ENCODE measurements around the gene CIZ1. TPM values are rescaled to one million over a fixed set of nuclear protein-coding genes. Genes with fewer than 3 reads are reported as not detected.

Gene CIZ1
- total and polyA plus RNA-seq, 9 of the 15 experiments (the other 6 are each of a cell fraction or from before 2014, with no cell fraction given), result 6.6 to 329 (median 87.8) TPM

DNA sequence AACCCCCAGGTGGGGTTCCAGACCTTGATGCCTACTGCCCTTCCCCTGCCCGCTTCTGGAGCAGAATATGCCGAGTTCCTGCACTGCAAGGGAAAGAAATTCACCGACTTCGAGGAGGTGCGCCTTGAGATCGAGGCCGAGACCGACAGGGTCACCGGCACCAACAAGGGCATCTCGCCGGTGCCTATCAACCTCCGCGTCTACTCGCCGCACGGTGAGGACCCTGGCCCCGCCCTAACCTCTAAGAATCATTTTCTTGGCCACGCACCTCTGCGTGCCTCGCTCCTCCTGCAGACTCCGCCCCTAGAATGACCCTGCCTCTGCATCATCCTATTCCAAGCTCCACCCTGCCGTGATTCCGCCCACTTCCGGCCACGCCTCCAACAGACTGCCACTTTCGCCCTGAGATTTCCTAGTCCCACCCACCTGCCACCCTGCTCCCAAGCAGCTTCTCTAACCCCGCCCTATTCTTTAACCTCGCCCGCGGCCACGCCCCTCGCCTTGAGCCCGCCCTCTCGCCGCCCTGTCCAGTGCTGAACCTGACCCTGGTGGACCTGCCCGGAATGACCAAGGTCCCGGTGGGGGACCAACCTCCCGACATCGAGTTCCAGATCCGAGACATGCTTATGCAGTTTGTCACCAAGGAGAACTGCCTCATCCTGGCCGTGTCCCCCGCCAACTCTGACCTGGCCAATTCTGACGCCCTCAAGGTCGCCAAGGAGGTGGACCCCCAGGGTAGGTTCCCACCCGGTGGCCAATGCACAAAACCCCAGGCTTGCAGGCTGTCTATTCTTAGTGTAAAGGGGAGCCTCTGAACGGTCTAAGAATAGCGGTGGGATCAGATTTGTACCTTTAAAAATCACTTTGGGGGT is 27.4 kb upstream of the CIZ1 start (continued):
- TF ChIP-seq SMARCB1 (IDR thresholded peaks at IDR 0.05; ENCODE audit: insufficient read length, low read depth) (no peak), ZNF668 (CRISPR knock-in tag; IDR thresholded peaks at IDR 0.05) (peak; percentile 41; the same call in 1 of the 2 replicates), SMAD3 (CRISPR knock-in tag; conservative IDR thresholded peaks at IDR 0.05) (0 out of 2 replicates have a peak, but pooled peaks have one; percentile 13), ZNF75A (CRISPR knock-in tag; IDR thresholded peaks at IDR 0.05) (no peak), ZNF184 (CRISPR knock-in tag; IDR thresholded peaks at IDR 0.05) (no peak), LCOR (CRISPR knock-in tag; IDR thresholded peaks at IDR 0.05) (no peak), POLR2AphosphoS2 (IDR thresholded peaks at IDR 0.05; ENCODE audit: low read length) (no peak), ATF1 (CRISPR knock-in tag; IDR thresholded peaks at IDR 0.05) (no peak), ATF1 (tag; IDR thresholded peaks at IDR 0.05) (peak; percentile 94), TEAD1 (CRISPR knock-in tag; IDR thresholded peaks at IDR 0.05) (no peak), HLTF (IDR thresholded peaks at IDR 0.05) (no peak), MEF2D (tag; conservative IDR thresholded peaks at IDR 0.05; ENCODE audit: low read depth) (no peak), MYC (IDR thresholded peaks at IDR 0.05; ENCODE audit: low read depth, low read length) (peak; percentile 82), MYC (CRISPR knock-in tag; IDR thresholded peaks at IDR 0.05; ENCODE audit: borderline replicate concordance, low read depth) (0 out of 2 replicates have a peak, but pooled peaks have one; percentile 41), HNRNPL (IDR thresholded peaks at IDR 0.05; ENCODE audit: low read depth, low read length) (no peak), CREBBP (IDR thresholded peaks at IDR 0.05; ENCODE audit: low read depth, low read length) (no peak)
- TF ChIP-seq, protein P1, sequence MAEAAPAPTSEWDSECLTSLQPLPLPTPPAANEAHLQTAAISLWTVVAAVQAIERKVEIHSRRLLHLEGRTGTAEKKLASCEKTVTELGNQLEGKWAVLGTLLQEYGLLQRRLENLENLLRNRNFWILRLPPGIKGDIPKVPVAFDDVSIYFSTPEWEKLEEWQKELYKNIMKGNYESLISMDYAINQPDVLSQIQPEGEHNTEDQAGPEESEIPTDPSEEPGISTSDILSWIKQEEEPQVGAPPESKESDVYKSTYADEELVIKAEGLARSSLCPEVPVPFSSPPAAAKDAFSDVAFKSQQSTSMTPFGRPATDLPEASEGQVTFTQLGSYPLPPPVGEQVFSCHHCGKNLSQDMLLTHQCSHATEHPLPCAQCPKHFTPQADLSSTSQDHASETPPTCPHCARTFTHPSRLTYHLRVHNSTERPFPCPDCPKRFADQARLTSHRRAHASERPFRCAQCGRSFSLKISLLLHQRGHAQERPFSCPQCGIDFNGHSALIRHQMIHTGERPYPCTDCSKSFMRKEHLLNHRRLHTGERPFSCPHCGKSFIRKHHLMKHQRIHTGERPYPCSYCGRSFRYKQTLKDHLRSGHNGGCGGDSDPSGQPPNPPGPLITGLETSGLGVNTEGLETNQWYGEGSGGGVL (CRISPR knock-in tag; IDR thresholded peaks at IDR 0.05), result no peak
- TF ChIP-seq, protein P2, sequence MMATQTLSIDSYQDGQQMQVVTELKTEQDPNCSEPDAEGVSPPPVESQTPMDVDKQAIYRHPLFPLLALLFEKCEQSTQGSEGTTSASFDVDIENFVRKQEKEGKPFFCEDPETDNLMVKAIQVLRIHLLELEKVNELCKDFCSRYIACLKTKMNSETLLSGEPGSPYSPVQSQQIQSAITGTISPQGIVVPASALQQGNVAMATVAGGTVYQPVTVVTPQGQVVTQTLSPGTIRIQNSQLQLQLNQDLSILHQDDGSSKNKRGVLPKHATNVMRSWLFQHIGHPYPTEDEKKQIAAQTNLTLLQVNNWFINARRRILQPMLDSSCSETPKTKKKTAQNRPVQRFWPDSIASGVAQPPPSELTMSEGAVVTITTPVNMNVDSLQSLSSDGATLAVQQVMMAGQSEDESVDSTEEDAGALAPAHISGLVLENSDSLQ (IDR thresholded peaks at IDR 0.05), result no peak
- TF ChIP-seq, protein P3, sequence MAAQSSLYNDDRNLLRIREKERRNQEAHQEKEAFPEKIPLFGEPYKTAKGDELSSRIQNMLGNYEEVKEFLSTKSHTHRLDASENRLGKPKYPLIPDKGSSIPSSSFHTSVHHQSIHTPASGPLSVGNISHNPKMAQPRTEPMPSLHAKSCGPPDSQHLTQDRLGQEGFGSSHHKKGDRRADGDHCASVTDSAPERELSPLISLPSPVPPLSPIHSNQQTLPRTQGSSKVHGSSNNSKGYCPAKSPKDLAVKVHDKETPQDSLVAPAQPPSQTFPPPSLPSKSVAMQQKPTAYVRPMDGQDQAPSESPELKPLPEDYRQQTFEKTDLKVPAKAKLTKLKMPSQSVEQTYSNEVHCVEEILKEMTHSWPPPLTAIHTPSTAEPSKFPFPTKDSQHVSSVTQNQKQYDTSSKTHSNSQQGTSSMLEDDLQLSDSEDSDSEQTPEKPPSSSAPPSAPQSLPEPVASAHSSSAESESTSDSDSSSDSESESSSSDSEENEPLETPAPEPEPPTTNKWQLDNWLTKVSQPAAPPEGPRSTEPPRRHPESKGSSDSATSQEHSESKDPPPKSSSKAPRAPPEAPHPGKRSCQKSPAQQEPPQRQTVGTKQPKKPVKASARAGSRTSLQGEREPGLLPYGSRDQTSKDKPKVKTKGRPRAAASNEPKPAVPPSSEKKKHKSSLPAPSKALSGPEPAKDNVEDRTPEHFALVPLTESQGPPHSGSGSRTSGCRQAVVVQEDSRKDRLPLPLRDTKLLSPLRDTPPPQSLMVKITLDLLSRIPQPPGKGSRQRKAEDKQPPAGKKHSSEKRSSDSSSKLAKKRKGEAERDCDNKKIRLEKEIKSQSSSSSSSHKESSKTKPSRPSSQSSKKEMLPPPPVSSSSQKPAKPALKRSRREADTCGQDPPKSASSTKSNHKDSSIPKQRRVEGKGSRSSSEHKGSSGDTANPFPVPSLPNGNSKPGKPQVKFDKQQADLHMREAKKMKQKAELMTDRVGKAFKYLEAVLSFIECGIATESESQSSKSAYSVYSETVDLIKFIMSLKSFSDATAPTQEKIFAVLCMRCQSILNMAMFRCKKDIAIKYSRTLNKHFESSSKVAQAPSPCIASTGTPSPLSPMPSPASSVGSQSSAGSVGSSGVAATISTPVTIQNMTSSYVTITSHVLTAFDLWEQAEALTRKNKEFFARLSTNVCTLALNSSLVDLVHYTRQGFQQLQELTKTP (IDR thresholded peaks at IDR 0.05; ENCODE audit: low read depth in 1 of 2, partially characterized antibody in 2 of 2), result peak in 1 of 2 experiments; percentile 97
- TF ChIP-seq, protein P4, sequence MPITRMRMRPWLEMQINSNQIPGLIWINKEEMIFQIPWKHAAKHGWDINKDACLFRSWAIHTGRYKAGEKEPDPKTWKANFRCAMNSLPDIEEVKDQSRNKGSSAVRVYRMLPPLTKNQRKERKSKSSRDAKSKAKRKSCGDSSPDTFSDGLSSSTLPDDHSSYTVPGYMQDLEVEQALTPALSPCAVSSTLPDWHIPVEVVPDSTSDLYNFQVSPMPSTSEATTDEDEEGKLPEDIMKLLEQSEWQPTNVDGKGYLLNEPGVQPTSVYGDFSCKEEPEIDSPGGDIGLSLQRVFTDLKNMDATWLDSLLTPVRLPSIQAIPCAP (CRISPR knock-in tag; IDR thresholded peaks at IDR 0.05; ENCODE audit: borderline replicate concordance), result no peak

Measured in K562 (cell line).